ENCODE data around the gene ATP5MK. TPM values are rescaled to one million over a fixed set of nuclear protein-coding genes. Genes with fewer than 3 reads are reported as not detected.
"Not testable (repeated sequence)": the region's sequence is repeated elsewhere in the genome, so short reads cannot be mapped to it uniquely, and the experiment has no call there.

The ATP5MK gene
- total and polyA plus RNA-seq, 11 donors = 747 to 5,274 (median 1,185) TPM

GRCh38 chr10:103355906-103356599, 40.2 kb downstream of the ATP5MK start:
- Histone ChIP-seq H3K36me3 (no peaks in the 10 kb centered on the region), H3K4me3 (no peak overlapping the region), H3K27me3 (no peaks in the 10 kb centered on the region), H3K27ac (no peak overlapping the region), H3K4me1 (peaks cover 0 to 5% (median 2%) of the 10 kb centered on the region in 12 donors), H3K9me3 (no peaks in the 10 kb centered on the region)
- no peak for ATAC-seq
- intact Hi-C loops (cut with DNase I) = no loop called here
- TF ChIP-seq, protein P1, sequence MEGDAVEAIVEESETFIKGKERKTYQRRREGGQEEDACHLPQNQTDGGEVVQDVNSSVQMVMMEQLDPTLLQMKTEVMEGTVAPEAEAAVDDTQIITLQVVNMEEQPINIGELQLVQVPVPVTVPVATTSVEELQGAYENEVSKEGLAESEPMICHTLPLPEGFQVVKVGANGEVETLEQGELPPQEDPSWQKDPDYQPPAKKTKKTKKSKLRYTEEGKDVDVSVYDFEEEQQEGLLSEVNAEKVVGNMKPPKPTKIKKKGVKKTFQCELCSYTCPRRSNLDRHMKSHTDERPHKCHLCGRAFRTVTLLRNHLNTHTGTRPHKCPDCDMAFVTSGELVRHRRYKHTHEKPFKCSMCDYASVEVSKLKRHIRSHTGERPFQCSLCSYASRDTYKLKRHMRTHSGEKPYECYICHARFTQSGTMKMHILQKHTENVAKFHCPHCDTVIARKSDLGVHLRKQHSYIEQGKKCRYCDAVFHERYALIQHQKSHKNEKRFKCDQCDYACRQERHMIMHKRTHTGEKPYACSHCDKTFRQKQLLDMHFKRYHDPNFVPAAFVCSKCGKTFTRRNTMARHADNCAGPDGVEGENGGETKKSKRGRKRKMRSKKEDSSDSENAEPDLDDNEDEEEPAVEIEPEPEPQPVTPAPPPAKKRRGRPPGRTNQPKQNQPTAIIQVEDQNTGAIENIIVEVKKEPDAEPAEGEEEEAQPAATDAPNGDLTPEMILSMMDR (IDR thresholded peaks at IDR 0.05) = no peak
- no peak for TF ChIP-seq POLR2A (IDR thresholded peaks at IDR 0.05)
- WGBS, 4 donors = 74 to 80% (median 78%) methylated on average over 5 of the region's 5 CpGs
- no peak for DNase-seq

GRCh38 chr10:103354567-103354966, 41.7 kb downstream of the ATP5MK start:
- peaks cover 0 to 13% (median 6%) of the 10 kb centered on the region in 12 donors for H3K4me1 ChIP-seq
- H3K36me3 ChIP-seq; ATAC-seq; H3K27ac ChIP-seq; DNase-seq; H3K9me3 ChIP-seq; H3K4me3 ChIP-seq; H3K27me3 ChIP-seq; intact Hi-C loops (cut with DNase I): not testable (repeated sequence)
- WGBS, 4 donors = 90 to 95% (median 91%) methylated on average over 4 of the region's 4 CpGs

- Histone ChIP-seq H3K27ac (no peak overlapping the region), H3K9me3 (no peaks in the 10 kb centered on the region), H3K4me1 (peaks cover 0 to 14% (median 6%) of the 10 kb centered on the region in 12 donors), H3K36me3 (peaks cover 0 to 8% (median 4%) of the 10 kb centered on the region in 9 donors), H3K4me3 (no peak overlapping the region), H3K27me3 (no peaks in the 10 kb centered on the region)
- DNase-seq = no peak
- TF ChIP-seq, protein P1 (IDR thresholded peaks at IDR 0.05) = no peak
- no peak for TF ChIP-seq POLR2A (IDR thresholded peaks at IDR 0.05)
- ATAC-seq = no peak
- intact Hi-C loops (cut with DNase I) = no loop called here
- WGBS, 4 donors = 31 to 44% (median 35%) methylated on average over 2 of the region's 2 CpGs
These were observed 43.0 kb downstream of the ATP5MK start for GRCh38 chr10:103353281-103353680.

DNA sequence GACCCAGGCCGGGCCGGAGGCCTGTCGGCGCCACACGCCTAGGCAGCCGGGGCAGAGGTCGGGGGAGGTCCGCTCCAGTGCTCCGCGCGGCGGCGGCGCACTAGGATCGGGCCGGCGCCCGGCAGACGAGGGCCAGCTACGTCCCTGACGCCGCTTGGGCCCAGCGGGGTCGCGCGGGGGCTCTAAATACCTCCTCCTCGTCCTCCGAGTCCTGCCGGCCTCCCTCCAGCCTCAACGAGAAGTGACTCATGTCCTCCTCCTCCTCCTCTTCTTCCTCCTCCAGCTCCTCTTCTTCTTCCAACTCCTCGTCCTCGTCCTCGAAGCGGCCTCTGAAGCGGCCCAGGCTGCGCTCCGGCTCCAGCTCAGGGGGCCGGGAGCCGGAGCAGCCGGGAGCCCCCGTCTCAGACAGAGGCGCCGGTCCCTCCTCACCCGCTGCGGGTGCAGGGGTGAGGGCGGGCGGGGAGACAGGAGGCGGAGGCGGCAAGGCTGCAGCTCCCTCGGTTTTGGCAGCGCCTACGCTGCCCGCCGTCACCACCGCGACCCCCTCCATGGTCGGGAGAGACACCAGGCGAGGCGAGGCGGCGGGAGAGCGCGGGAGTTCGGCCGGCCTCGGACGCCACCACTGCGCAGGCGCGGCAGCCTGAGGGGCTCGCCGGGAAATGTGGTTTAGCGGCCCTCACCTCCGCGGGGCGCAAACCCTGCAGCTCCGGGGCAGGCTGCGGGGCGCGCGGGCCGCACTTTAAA, 45.6 kb downstream of the ATP5MK start, which contains the start of gene PCGF6:
TSS of gene PCGF6 (minus strand) at position 624 of the 744 bp plus-strand sequence. CDS start at position 550, 74 bp downstream.
- intact Hi-C loops (cut with DNase I) = no loop called here

More for the DNA sequence above, 45.6 kb downstream of the ATP5MK start, which contains the start of gene PCGF6:
- ATAC-seq (peak; percentile 62 to 98 (median 96)), DNase-seq (peak; percentile 82 to 92 (median 84))
- peaks cover 0 to 34% (median 29%) of the 10 kb centered on the region in 9 donors for H3K36me3 ChIP-seq
- H3K4me3 ChIP-seq = peak within 1 kb of the TSS; percentile 54 to 91 (median 78)
- H3K27ac ChIP-seq = peak within 1 kb of the TSS; percentile 33 to 87 (median 77)
- H3K4me1 ChIP-seq = peaks cover 0 to 14% (median 6%) of the 10 kb centered on the region in 12 donors
- H3K9me3 ChIP-seq = no peaks in the 10 kb centered on the region
- 0 to 1% (median 0%) methylated on average over 29 to 82 of the region's 82 CpGs for WGBS, 4 donors
- no peaks in the 10 kb centered on the region for H3K27me3 ChIP-seq
- TF ChIP-seq, protein P1 (IDR thresholded peaks at IDR 0.05) = peak in 4 of 12 donors; percentile 10 to 39 (median 23)
- TF ChIP-seq POLR2A (IDR thresholded peaks at IDR 0.05) = peak in 1 of 2 donors; percentile 25
